Activated T-cell treated with anti-CD3 and anti-CD28 coated beads for 4 hours (primary cell): ENCODE measurements around the gene PRKCQ.
A peak's percentile ranks its signal among the peaks of the same experiment; 100 is the strongest.
"Not testable (repeated sequence)": the region's sequence is repeated elsewhere in the genome, so short reads cannot be mapped to it uniquely, and the experiment has no call there.

ENCODE experiments used
- DNase-seq: peaks from one replicate; pipeline ENCODE4 v3.0.0-alpha.2; 2020

The PRKCQ gene

GRCh38 chr10:6401558-6402348 is 178.3 kb downstream of the PRKCQ start:
- DNase-seq, result peak; percentile 45

GRCh38 chr10:6400821-6401465 is 179.1 kb downstream of the PRKCQ start:
- no peak for DNase-seq

- DNase-seq, result no peak
These were observed 179.7 kb downstream of the PRKCQ start for GRCh38 chr10:6400331-6400730.

- no peak for DNase-seq
These were observed 180.2 kb downstream of the PRKCQ start for GRCh38 chr10:6399879-6400278.

- DNase-seq, result no peak
These were observed 180.8 kb downstream of the PRKCQ start for GRCh38 chr10:6399231-6399741.

- no peak for DNase-seq
These were observed 181.7 kb downstream of the PRKCQ start for GRCh38 chr10:6398399-6398798.

GRCh38 chr10:6396652-6397051 is 183.4 kb downstream of the PRKCQ start:
- DNase-seq, result no peak

- no peak for DNase-seq
These were observed 183.8 kb downstream of the PRKCQ start for GRCh38 chr10:6396226-6396625.

GRCh38 chr10:6395606-6396005 is 184.5 kb downstream of the PRKCQ start:
- DNase-seq, result no peak

- DNase-seq, result no peak
These were observed 186.0 kb downstream of the PRKCQ start for GRCh38 chr10:6394084-6394483.

- no peak for DNase-seq
These were observed 186.9 kb downstream of the PRKCQ start for GRCh38 chr10:6393168-6393567.

- DNase-seq, result no peak
These were observed 189.7 kb downstream of the PRKCQ start for GRCh38 chr10:6390213-6390845.

- DNase-seq, result no peak
These were observed 191.7 kb downstream of the PRKCQ start for GRCh38 chr10:6388261-6388893.

GRCh38 chr10:6386960-6387359 is 193.1 kb downstream of the PRKCQ start:
- no peak for DNase-seq

- no peak for DNase-seq
These were observed 193.7 kb downstream of the PRKCQ start for GRCh38 chr10:6386346-6386745.

GRCh38 chr10:6385665-6386064 is 194.4 kb downstream of the PRKCQ start:
- no peak for DNase-seq

- no peak for DNase-seq
These were observed 195.2 kb downstream of the PRKCQ start for GRCh38 chr10:6384847-6385246.

GRCh38 chr10:6384031-6384430 is 196.0 kb downstream of the PRKCQ start:
- no peak for DNase-seq

GRCh38 chr10:6383096-6383812 is 196.8 kb downstream of the PRKCQ start:
- DNase-seq, result no peak

GRCh38 chr10:6382081-6382480 is 198.0 kb downstream of the PRKCQ start:
- peak; percentile 18 for DNase-seq

GRCh38 chr10:6380478-6380877 is 199.6 kb downstream of the PRKCQ start:
- not testable (repeated sequence) for DNase-seq

- DNase-seq, result no peak
These were observed 200.9 kb downstream of the PRKCQ start for GRCh38 chr10:6379015-6379776.
